Heart right ventricle (tissue), 16 donors: Measurements from ENCODE around the gene CLCN7. TPM values are rescaled to one million over a fixed set of nuclear protein-coding genes. Genes with fewer than 3 reads are reported as not detected.

Source experiments
- ATAC-seq, 8 donors: fragments of 200-7000 bp; cut with Tn5 transposase; one replicate each; pipeline ENCODE4 v1.9.1; 2020; ENCODE audit warnings: mild to moderate bottlenecking in 8 of 8, moderate library complexity in 8 of 8, moderate number of reproducible peaks in 1 of 8
- DNase-seq, 2 donors: peaks; one replicate each; pipeline ENCODE4 v3.0.0-alpha.2; 2020
- H3K27ac ChIP-seq, 10 donors: fragments of 200-600 bp; sonication (generic) in 2 of 10; one replicate each; pipeline versions ENCODE4 v1.5.0 to v1.8.0; 2020 to 2022; ENCODE audit warnings: mild to moderate bottlenecking in 3 of 10
- H3K27me3 ChIP-seq, 7 donors: fragments of 200-600 bp; one replicate each; pipeline ENCODE4 v1.8.0; 2021 to 2022; ENCODE audit warnings: mild to moderate bottlenecking in 2 of 7
- H3K36me3 ChIP-seq, 9 donors: fragments of 200-600 bp; sonication (generic) in 1 of 9; one replicate each; pipeline versions ENCODE4 v1.5.0 to v1.8.0; 2020 to 2022; ENCODE audit warnings: mild to moderate bottlenecking in 2 of 9
- H3K4me1 ChIP-seq, 9 donors: fragments of 200-600 bp; sonication (generic) in 1 of 9; one replicate each; pipeline versions ENCODE4 v1.5.0 to v1.8.0; 2020 to 2022; ENCODE audit warnings: mild to moderate bottlenecking in 4 of 9
- H3K4me3 ChIP-seq, 10 donors: fragments of 200-600 bp; sonication (generic) in 2 of 10; one replicate each; pipeline versions ENCODE4 v1.5.0 to v1.8.0; 2020 to 2022; ENCODE audit warnings: mild to moderate bottlenecking in 7 of 10, moderate library complexity in 2 of 10
- H3K9me3 ChIP-seq, 11 donors: fragments of 200-600 bp in 10 of 11; sonication (generic) in 2 of 11; one replicate each; pipeline versions ENCODE4 v1.5.0 to v1.8.0; 2013 to 2022; ENCODE audit warnings: mild to moderate bottlenecking in 2 of 11, control low read depth in 1 of 11, moderate library complexity in 1 of 11
- CTCF ChIP-seq, 9 donors: fragments of 200-600 bp; sonication (generic) in 2 of 9; IDR thresholded peaks; one replicate each; pipeline versions ENCODE4 v1.5.0 to v1.8.0; 2021 to 2022; ENCODE audit warnings: antibody characterized with exemption in 9 of 9, mild to moderate bottlenecking in 5 of 9, moderate library complexity in 1 of 9
- WGBS, 2 donors: extraction: QIAGEN DNeasy Blood & Tissue Kit; methylation state at CpG; one replicate each; pipeline ENCODE4 v1.1.7; 2013; ENCODE audit warnings: inconsistent platforms in 1 of 2; 5-methylcytosine and 5-hydroxymethylcytosine counted together
- intact Hi-C, 10 donors: fragments of 100-400 bp; cut with DNase I; formaldehyde crosslinking; loops; one replicate each; pipeline versions ENCODE4 v1.11.1 to v1.14.2; 2022
- polyA plus RNA-seq, 2 donors: library from polyadenylated mRNA; stranded (reverse); fragments of 200-250 nt; gene quantifications; one replicate each; pipeline ENCODE4 v1.2.3, GENCODE V29; 2013
- total RNA-seq, 10 donors: library from RNA; stranded (reverse); fragmentation: NEBNext Ultra II Directional in 3 of 10; extraction: Animal tissue kit (Norgen Biotek cat#: 25700) in 3 of 10; gene quantifications; one replicate each; pipeline versions ENCODE4 v1.2.1 to v1.2.4, GENCODE V29; 2021 to 2023
- donor health status: Arrhythmogenic right ventricular cardiomyopathy.
- donor health status: ischemic (EF 13 %, LVEDD 7.1; RV severe dilation, severe dysfunction).
- donor health status: healthy with polysubstance abuse.
- donor health status: DM: no; HTN: yes; CAD: no.
- donor health status: DM: no; HTN: no; CAD: no.
- donor health status: ischemic (EF 25% LVEDD 6.9; RV normal size, moderate dysfunction).
- donor health status: ischemic (EF 25% LVEDD 5.7; RV mildly dilated, moderate dysfunction).
- donor health status: healthy.
- donor health status: DM: yes; HTN: yes; CAD: no.
- donor health status: Ischemic cardiomyopathy.
- donor health status: ischemic (EF 35%, LVEDD 5.7; RV mildly dilated, moderate dysfunction).
- donor health status: nonischemic (EF 11% LVEDD 7.7; RV severe dilation, severe dysfunction).
- donor health status: DM: yes; HTN: yes; CAD: no.
- donor health status: PGD.
- donor health status: ischemic (EF 29% LVEDD 5.4; RV normal size, mild dysfunction).
- donor health status: nonischemic (EF 23%, LVEDD 6.1; RV moderate dilation, normal function).

Gene CLCN7
- total and polyA plus RNA-seq, 12 donors: 29.5 to 60.6 (median 35.1) TPM

- Histone ChIP-seq H3K4me1 (peaks cover 0 to 5% (median 0%) of the 10 kb centered on the region in 9 donors), H3K4me3 (no peak overlapping the region), H3K36me3 (peaks cover 0 to 11% (median 0%) of the 10 kb centered on the region in 9 donors), H3K27me3 (peaks cover 0 to 6% (median 0%) of the 10 kb centered on the region in 7 donors), H3K9me3 (no peaks in the 10 kb centered on the region), H3K27ac (no peak overlapping the region)
- intact Hi-C loops: no loop called here
- DNase-seq (no peak), ATAC-seq (no peak)
- no peak for TF ChIP-seq CTCF (IDR thresholded peaks at IDR 0.05)
- WGBS, 2 donors: 83 to 85% methylated on average over 22 of the region's 22 CpGs
Measured at GRCh38 chr16:1437606-1438005, 37.2 kb downstream of the CLCN7 start.

- Histone ChIP-seq H3K9me3 (no peaks in the 10 kb centered on the region), H3K4me1 (peaks cover 0 to 5% (median 0%) of the 10 kb centered on the region in 9 donors), H3K27me3 (peaks cover 0 to 6% (median 0%) of the 10 kb centered on the region in 7 donors), H3K27ac (no peak overlapping the region), H3K4me3 (no peak overlapping the region), H3K36me3 (peaks cover 0 to 11% (median 0%) of the 10 kb centered on the region in 9 donors)
- ATAC-seq: no peak
- WGBS, 2 donors: 85 to 86% methylated on average over 47 of the region's 47 CpGs
- TF ChIP-seq CTCF (IDR thresholded peaks at IDR 0.05): no peak
- intact Hi-C loops: no loop called here
- no peak for DNase-seq
Measured at GRCh38 chr16:1436731-1437355, 38.0 kb downstream of the CLCN7 start.

GRCh38 chr16:1435921-1436697, 38.7 kb downstream of the CLCN7 start:
- TF ChIP-seq CTCF (IDR thresholded peaks at IDR 0.05): no peak
- Histone ChIP-seq H3K27me3 (peaks cover 0 to 6% (median 0%) of the 10 kb centered on the region in 7 donors), H3K4me1 (peaks cover 0 to 6% (median 0%) of the 10 kb centered on the region in 9 donors), H3K36me3 (peaks cover 0 to 11% (median 0%) of the 10 kb centered on the region in 9 donors), H3K9me3 (no peaks in the 10 kb centered on the region), H3K4me3 (no peak overlapping the region), H3K27ac (no peak overlapping the region)
- intact Hi-C loops: no loop called here
- DNase-seq: no peak
- 81 to 83% methylated on average over 32 of the region's 32 CpGs for WGBS, 2 donors
- ATAC-seq: no peak

GRCh38 chr16:1434644-1435592, 39.9 kb downstream of the CLCN7 start:
- DNase-seq (no peak), ATAC-seq (no peak)
- Histone ChIP-seq H3K4me3 (no peak overlapping the region), H3K27me3 (peaks cover 0 to 6% (median 0%) of the 10 kb centered on the region in 7 donors), H3K9me3 (no peaks in the 10 kb centered on the region), H3K36me3 (peaks cover 0 to 11% (median 0%) of the 10 kb centered on the region in 9 donors), H3K27ac (no peak overlapping the region), H3K4me1 (peaks cover 0 to 12% (median 0%) of the 10 kb centered on the region in 9 donors)
- no peak for TF ChIP-seq CTCF (IDR thresholded peaks at IDR 0.05)
- 92 to 95% methylated on average over 40 of the region's 40 CpGs for WGBS, 2 donors
- intact Hi-C loops: no loop called here
